22Rv1 (cell line): ENCODE results near the gene RAD51B.

Experiments used
- H3K27ac ChIP-seq: fragments of 450-650 bp; 2 replicates; pipeline ENCODE4 v1.5.1; 2017
- CTCF ChIP-seq: fragments of 450-650 bp; IDR thresholded peaks from 2 replicates; pipeline ENCODE4 v1.5.1; 2017; ENCODE audit warnings: mild to moderate bottlenecking
- ZFX ChIP-seq: fragments of 450-650 bp; IDR thresholded peaks from 2 replicates; pipeline ENCODE4 v1.6.1; 2017; ENCODE audit warnings: antibody characterized with exemption, borderline replicate concordance

RAD51B gene

GRCh38 chr14:68737086-68737485 is 917.5 kb downstream of the RAD51B start:
- no peak overlapping the region for H3K27ac ChIP-seq
- TF ChIP-seq CTCF (no peak), ZFX (no peak)

DNA sequence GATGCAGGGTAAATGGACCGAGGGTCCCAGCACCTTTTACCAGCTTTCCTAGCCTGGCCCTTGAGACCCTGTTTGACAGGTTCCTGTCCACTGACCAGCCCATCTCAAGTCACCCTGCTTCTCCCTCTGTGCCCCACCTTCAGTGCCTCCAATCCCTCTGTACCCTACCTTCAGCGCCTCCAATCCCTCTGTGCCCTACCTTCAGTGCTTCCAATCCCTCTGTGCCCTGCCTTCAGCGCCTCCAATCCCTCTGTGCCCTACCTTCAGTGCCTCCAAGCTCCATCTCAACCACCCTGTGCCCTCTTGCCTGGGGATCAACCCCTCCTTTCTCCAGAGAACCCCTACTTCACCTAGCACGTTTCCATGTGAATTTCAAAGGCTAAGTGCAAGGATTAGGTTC is 919.0 kb downstream of the RAD51B start:
- TF ChIP-seq CTCF (no peak), ZFX (no peak)
- no peak overlapping the region for H3K27ac ChIP-seq

DNA sequence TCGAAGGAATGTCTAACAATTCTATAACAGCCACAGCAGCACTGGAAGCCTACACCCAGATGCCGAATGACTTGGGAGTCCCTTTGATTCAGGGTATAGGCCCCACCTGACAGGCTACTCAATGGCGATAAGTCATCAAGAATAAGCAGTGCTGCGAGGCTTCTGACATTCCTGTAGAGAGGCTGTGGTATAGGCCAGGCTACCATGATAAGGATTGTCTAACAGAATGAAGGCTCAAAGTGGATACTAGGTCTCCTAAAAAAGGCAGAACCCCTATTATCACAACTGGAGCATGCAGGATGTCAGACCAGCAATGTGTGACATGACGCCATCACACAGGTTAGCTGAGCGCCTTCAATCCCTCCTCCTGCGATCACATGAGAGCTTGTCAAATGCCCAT is 920.1 kb downstream of the RAD51B start:
- no peak overlapping the region for H3K27ac ChIP-seq
- TF ChIP-seq ZFX (no peak), CTCF (no peak)

DNA sequence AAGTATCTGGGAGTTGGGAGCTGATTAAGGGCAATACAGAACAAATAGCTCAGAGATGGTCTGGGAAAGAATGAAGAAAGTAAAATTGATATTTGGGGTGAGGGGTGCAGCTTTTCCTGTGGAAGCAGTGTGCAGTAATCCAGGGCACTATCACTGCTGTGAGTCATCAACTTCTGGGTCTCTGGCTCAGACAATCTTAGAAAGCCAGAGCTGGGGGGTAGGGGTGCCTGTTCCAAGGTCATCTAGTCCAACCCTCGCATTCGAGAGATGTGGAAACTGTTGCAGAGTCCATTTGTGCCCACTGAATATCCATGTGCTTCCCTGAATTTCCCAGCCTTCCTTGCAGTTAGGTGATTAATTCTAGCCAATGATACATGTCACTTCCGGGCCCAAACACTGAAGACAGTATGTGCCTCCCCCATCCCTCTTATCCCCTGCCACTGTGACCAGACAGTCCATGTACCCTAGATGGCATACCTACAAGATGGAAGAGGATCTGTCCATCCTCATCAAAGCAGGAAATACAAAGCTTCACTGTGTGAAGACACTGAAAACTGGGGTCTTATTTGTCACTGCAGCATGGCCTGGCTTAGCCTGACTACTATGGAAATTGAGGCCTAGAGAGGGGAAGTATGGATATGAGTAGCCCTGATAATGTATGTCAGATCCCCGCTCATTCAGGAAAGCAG is 921.4 kb downstream of the RAD51B start:
- TF ChIP-seq CTCF (no peak), ZFX (no peak)
- no peak overlapping the region for H3K27ac ChIP-seq

DNA sequence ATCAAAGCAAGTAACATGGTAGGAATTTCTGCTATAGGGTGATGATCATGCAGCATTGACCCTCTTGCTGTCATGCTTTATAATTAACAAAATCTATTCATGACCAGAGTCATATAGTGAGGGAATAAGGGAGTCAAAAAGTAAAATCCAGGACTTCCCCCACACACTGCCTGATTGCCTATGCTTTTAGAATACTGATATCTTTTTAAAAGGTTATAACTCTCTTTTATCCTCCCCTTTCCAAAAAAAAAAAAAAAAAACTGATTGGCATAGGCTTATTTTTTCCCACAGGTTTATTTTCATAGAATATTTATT is 921.9 kb downstream of the RAD51B start:
- H3K27ac ChIP-seq, result no peak overlapping the region
- TF ChIP-seq ZFX (no peak), CTCF (no peak)

- TF ChIP-seq ZFX, result no peak
- TF ChIP-seq CTCF, result no peak
- H3K27ac ChIP-seq, result no peak overlapping the region
These were observed 922.4 kb downstream of the RAD51B start for GRCh38 chr14:68741839-68742470.

DNA sequence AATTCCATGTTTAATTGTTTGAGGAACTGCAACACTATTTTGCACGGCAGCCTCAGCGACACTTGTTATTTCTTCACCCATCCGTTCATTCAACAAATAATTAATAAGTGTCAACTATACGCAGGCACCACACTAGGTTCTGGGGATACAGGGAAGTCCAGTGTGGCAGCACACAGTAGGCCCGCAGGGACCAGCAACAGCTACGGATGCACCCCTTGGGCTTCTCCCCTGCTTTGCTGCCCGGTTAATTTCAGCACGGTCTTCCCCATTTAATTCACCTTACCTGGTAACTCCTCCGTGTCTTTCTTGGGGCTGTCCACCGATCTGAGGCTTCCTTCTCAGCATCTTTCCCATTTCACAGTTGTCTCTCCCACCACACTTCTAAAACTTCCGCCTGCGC is 925.0 kb downstream of the RAD51B start:
- H3K27ac ChIP-seq, result no peak overlapping the region
- TF ChIP-seq CTCF, result no peak
- no peak for TF ChIP-seq ZFX
